NCI-H2196 (cell line): ENCODE results near the gene ZNF160.
"Not testable (repeated sequence)": the region's sequence is repeated elsewhere in the genome, so short reads cannot be mapped to it uniquely, and the experiment has no call there.

Source experiments
- DNase-seq: peaks from one replicate; lab custom pipeline; 2025; ENCODE audit not compliant: unreplicated experiment; lab: John Stamatoyannopoulos, UW

ZNF160 gene

DNA sequence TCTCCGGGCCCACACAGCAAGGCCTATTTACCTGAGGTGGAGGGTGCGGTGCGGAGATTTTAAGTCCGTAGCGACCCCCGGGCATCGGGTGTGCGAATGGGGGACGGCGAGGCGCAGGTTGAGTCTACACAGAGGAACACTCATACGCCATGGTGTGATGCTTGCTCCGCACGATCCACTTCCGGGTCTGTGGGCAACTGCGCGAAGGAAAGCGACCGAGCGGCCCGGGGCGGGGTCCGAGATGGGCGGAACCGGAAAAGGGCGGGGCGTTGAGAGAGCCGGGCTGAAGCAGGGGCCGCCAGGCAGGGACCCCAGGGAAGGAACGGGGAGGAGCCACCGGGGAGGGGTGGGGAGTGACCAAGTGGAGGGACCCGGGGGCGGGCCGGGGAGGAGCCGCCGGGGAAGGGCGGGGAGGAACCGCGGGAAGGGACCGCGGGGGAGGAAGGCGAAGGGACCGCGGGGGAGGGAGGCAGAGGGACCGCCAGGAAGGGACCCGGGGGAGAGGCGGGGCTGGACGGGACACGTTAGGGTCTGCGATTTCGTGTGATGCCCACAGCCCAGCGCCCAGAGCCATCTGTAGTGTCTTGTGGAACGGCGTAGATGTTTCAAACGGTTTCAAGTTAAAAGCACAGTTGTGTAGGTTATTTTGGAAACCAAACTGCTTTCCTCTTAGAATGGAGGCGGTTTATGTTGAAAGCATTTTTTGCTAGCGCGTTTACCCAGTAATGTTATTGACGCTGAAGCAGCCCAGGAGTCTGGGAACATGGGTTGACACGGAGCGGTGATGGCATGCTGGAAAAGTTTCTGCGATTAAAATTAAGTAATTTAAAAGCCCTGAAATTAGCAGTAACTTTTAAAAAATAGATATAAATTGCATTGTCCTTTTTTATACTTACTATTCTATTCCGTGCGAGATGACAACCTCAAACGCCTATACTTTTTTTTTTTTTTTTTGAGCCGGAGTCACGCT lies at the start of gene ZNF160:
Gene ZNF160, minus strand, starts transcription at position 189 of the 970 bp plus-strand sequence. CDS start 17,146 bp downstream, outside the sequence.
- DNase-seq = peak; percentile 95

- DNase-seq = no peak
Observed at GRCh38 chr19:53147645-53148044, 44.4 kb upstream of the ZNF160 start.

- no peak for DNase-seq
Observed at GRCh38 chr19:53140351-53140750, 37.1 kb upstream of the ZNF160 start.

DNA sequence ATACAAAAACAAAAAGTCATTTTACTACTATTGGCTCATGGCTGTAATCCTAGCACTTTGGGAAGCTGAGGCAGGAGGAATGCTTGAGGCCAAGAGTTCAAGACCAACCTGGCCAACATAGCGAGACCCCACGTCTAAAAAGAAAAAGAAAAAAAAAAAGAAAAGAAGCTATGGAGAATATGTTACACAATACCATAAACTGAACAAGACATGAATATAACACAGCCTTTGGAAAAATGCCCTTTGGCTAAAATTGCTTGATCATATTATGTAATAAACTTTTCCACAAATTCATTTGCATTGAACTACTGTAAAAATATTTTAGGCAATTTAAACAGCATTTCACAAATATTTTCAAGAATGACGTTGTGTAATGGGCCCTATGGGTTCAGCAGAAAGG lies 33.2 kb upstream of the ZNF160 start:
- DNase-seq = no peak

DNA sequence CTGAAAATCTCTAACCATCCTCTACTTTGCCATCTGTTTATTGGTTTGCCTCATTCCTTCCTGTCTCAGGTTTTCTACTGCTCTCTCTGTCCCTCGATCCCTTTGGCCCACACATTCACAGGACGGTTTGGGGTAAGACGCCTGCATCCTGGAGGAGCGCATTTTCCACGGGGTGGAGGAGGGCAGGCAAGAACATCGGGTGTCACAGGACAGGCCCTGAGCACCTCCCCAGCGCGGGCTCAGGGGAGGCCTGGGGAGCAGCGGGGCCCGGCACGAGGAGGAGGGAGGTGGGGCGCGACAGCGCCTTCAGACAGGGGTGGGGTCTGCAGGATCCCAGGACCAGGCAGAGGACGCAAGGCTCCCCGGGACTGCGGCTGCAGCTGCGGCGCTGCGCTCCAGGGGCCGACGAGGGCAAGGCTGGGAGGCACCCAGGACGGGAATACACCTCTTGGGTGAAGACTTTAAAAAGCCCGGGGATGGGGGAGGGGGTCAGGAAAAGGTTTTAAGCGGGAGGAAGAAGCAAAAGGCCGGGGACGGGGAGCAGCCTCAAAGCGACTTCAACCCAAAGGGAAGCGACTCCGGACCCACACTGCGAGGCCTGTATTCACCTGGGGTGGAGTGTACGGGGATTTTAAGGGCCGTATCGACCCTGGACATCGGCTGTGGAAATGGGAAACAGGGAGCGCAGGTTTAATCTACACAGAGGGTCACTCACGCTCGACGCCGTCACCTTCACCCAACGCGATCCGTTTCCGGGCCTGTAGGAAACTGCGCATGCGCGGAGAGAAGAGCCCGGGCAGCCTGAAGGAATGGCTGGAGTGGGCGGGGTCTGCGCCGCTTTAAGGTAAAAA lies 29.1 kb upstream of the ZNF160 start, which contains the start of gene ZNF415:
Gene ZNF415, minus strand, starts transcription at position 770 of the 851 bp plus-strand sequence. CDS start 10,234 bp downstream, outside the sequence.
- peak; percentile 69 for DNase-seq

- no peak for DNase-seq
Observed at GRCh38 chr19:53131727-53132126, 28.5 kb upstream of the ZNF160 start.

GRCh38 chr19:53131085-53131590 lies 27.9 kb upstream of the ZNF160 start:
- DNase-seq = no peak

DNA sequence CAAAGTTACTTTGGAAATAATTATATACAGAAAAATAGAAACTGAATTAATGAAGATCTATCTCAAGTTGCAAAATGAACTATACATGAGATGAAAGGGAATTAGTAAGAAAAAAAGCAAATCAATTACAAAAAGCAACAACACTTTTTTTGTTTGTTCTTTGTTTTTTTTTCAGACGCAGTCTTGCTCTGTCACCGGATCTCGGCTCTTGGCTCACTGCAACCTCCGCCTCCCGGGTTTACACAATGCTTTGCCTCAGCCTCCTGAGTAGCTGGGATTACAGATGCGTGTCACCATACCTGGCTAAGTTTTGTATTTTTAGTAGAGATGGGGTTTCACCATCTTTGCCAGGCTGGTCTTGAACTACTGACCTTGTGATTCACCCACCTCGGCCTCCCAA lies 27.3 kb upstream of the ZNF160 start:
- DNase-seq = no peak

- not testable (repeated sequence) for DNase-seq
Observed at GRCh38 chr19:53126733-53127526, 23.7 kb upstream of the ZNF160 start.

GRCh38 chr19:53123400-53123799 lies 20.2 kb upstream of the ZNF160 start:
- DNase-seq = no peak

DNA sequence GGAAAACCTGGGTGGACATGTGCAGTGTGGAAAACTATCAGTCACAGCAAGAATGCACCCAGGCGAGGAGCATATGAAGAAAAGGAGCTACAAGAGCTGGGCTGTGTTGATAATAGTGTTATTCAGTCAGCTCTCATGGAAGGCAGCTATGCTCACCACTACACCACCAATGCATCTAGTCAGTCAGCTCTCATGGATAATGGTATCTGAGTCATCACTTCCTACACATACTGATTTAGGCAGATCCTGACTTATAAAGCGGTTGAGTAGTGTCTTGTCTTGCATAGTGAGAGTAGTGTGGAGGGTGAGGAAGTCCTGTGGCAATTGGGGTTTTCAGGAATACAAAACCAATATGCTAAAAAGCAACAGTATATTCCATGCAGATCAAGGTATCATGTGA lies 9.1 kb upstream of the ZNF160 start:
- no peak for DNase-seq

- DNase-seq = no peak
Observed at GRCh38 chr19:53109527-53109926, 6.3 kb upstream of the ZNF160 start.

DNA sequence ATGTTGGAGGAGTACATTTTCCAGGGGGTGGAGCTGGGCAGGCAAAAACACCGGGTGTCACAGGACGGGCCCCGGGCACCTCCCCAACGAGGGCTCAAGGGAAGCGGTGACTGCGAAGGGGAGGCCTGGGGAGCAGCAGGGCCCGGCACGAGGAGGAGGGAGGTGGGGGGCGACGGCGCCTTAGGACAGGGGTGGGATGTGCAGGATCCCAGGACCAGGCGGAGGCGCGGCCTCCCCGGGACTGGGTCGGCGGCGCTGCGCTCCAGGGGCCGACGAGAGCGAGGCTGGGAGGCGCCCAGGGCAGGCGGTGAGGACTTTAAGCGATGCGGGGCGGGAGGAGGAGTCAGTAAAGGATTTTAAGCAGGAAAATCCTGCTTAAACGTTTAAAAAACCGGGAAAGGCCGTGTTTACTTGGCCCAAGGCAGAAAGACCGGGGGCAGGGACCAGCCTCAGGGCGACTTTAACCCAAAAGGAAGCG lies 427 bp downstream of the ZNF160 start:
- DNase-seq = no peak

GRCh38 chr19:53102206-53102755 lies 941 bp downstream of the ZNF160 start:
- DNase-seq = no peak

DNA sequence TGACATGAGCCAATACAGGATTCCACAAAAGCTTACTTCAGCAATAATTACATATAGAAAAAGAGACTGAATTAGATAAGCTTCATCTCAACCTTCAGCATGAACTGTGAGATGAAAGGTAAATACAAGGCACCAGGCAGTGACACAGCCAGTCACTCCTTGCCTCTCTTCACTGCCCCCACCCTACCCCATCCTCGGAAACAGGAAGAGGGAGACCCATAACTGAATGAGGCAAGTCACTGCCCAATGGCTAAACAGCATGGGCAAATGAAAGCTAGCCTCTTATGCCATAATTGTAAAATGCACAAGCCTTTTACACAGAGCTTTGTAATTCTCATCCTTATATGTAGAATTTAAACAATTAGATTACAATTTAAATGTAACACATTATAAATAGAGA lies 1.7 kb downstream of the ZNF160 start:
- DNase-seq = no peak

GRCh38 chr19:53098570-53098969 lies 4.7 kb downstream of the ZNF160 start:
- DNase-seq = not testable (repeated sequence)

DNA sequence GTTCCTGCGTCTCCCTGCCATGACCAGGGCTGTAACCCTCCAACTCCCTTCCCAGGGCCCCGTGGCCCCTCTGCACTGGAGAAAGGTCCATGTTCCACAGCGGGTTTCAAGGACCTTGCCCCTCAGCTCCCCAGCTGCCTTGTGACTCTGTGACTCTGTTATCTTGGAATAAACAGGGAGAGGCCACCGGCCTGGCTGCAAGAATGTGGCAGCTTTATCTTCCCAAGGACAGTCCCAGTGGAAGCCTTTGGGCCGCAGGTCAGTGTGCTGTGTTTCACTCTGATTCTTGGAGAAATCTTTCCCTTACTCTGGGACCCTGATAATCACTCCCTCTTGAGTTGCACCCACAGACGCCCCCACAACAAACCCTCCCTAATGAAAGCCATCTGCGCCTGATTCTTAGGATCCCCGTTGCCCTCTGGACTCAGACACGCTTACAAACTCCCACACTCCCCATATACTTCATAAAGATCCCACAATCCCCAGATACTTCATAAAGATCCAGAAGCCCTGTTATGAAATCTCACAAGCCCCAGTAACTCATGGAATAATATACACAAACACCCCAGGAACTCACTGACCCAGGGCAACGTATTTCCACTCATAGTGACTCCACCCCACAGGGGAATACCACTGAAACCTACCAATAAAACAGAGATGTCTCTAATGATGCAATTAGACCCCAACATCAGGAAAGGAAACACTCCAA lies 6.1 kb downstream of the ZNF160 start:
- not testable (repeated sequence) for DNase-seq

DNA sequence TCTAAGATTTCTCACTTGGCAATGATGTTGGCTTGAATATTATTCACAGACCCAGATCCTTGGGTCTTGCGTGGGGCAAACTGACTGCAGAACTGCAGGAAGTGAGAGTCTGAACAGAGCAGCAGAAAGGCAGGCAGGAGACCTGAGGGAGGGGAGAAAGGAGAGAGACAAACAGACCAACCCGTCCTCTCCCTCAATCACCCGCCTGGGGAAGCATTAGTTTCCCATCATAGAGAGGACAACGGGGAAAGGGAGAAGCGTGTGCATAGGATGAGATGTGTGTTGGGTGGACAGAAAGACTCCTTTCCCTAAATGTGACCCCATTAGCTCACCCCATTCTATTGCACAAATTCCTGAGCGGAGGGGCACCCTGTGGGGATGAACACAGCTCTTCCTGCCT lies 6.6 kb downstream of the ZNF160 start:
- DNase-seq = not testable (repeated sequence)

GRCh38 chr19:53094754-53095575 lies 8.3 kb downstream of the ZNF160 start:
- no peak for DNase-seq
